ENCODE measurements around the gene STOX2.

Gene STOX2

DNA sequence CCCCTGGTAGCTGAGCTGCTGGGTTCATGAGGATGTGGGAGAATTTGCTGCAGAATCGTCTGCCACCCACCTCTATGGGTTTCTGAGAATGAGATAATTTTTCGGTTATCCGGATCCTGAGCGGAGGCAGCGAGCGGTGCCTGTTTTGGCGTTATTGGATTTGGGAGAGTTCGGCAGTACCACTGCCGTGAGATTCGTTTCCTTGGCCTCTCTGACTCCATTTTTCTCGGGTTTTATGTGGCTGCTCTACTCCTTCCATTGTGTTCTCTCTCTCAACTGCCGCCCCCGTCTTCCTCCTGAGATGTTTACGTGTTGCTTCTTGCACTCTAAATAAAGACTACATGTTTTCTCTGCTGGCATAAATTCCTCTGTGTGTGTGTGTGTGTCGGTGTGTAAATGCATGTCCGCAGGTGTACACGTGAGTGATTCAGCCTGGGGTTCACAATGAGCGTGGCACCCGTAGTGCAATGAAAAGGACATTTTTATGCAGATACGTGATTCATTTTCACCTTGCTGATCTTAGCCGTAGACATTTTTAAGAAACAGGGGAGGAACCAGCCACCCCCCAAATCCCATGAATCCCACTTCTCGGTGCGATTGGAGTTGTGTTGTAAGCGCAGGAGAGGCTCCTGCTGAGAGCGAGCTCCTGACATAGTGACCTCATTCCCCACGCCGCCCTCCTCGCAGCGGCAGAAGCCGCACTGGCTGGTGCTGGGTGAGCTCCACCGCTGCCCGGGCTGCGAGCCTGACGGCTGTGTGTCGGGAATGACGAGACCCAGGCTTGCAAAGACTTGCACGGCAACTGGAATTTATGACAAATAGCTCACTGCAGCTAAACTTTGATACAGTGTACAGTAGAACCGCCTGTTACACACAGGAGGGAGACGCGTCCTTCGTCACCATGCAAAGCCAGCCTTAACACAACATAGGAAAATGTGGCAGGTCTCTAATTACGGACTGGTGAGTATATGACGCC is 82.2 kb downstream of the STOX2 start:
- DNase-seq (ENCODE audit: low spot score), result peak; percentile 82

DNA sequence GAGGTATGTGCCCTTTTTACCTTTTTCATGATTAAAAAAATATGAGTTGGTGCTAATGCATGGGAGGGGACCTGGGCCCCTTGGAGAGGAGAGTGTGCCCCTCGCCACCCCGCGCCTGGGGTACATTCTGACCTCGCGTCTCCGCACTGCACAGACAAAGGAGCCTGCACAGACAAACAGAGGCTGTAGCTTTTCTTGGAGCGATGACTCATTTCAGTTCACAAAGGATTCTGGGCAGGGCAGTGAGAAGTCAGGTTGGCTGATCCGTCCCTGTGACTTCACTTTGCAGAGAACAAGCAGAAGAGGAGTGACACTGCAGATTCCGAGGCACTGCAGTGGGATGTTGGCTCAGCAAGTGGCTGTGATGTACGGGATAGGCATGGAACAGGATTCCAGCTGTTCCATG is 82.9 kb downstream of the STOX2 start:
- peak; percentile 82 for DNase-seq (ENCODE audit: low spot score)

DNA sequence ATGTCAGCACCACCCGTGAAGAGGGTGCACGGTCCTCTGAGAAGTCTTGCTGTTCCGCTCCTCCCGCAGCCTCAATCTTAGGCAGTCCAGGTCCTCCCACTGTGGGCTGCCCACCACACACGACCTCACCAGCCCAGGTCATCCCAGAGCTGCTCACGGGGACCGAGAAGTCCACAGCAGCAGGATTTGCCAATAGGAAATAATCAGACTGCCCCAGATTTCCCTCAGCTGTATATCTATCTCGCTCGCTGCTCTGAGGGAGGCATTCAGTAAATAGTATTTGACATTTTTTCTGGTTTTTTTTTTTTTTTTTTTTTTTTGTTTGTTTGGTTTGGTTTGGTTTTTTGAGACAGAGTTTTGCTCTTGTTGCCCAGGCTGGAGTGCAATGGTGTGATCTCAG is 83.8 kb downstream of the STOX2 start:
- DNase-seq (ENCODE audit: low spot score), result no peak

DNA sequence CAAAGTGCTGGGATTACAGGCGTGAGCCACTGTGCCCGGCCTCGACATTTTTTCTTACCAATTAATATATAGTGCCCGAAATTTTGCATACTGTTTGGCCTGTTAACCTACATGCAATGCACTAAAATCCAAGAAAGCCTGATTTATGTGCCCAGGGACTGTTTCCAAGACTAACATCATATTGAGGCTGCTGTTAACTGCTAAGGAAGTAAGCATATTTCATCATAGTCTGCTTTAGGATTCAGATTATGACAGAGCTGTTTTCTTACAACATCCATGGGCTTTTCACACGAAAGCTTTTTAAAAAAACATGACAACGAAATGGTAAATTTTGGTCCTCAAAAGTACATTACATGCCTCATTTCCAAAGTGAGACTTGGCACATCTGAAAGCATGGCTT is 84.4 kb downstream of the STOX2 start:
- no peak for DNase-seq (ENCODE audit: low spot score)

DNA sequence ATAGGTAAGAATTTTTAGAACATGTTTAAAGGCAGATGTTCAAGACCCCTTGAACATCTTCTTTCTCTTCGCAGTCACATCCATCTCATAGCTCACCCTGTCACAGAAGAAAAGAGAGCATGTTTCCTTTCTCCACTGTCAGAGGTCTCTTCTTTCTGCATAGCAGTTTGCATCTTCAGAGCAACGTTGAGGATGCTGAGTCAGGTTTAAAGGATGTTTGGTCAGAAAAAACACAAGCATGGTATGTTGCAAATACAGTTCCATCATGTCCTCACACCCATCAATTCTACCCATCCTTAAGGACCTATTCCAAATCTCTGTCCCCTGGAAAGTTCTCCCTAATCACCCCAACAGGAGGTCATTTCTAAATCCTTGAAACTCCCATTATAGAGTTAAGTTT is 84.8 kb downstream of the STOX2 start:
- no peak for DNase-seq (ENCODE audit: low spot score)

DNA sequence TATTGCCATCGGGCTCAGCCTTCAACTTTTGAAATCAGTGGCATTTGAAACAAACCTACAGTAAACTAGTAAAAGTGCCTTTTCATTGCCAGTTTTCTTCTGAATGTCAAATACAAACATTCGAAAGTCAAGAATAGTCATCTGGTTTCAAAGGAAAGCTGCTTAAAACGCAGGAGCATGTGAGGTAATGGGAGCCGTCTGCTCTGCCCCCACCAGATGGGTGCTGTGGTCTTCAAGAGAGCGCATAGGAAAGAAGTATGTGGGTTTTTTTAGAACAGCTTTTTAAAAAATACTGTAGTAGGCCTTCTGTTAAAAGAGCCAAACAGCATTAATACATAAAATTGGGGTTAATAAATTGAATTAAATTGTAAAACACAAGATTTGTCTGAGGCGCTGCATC is 88.6 kb downstream of the STOX2 start:
- no peak for DNase-seq (ENCODE audit: low spot score)

DNA sequence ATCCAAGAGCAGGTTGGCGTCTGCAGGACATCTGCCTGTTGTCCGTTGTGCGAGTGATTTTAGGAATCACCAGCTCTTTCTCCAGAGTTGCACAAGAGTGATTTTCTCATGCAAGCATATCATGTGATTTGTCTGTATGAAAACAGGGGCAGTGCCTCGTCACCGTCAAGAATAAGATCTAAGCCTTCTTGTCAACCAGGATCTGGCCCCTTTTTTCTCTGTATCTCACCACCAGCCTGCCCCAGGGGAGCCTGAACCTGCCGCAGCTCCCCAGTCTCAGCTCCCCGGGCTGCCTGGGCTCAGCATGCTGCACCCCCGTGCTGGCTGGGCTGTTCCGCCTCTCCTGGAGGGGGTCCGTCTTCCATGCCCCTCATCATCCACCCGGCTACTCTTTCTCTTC is 90.5 kb downstream of the STOX2 start:
- peak; percentile 8 for DNase-seq (ENCODE audit: low spot score)

DNA sequence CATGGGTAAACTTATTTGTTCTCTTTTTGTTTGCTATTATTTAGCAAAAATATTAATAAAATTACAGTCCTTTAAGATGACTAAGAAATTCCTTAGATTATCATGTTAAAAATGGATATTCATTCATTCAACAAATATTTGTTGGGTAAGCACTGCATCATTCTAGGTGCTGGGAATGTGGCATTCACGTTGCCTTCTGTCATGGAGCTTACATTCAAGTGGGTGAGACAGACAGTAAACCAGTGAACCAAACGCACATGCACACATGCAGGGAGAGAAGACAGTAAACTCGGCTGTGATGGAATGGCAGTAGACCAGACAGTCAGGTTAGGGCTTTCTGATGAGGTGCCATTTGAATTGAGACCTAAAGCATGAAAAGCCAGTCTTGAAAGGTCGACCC is 91.8 kb downstream of the STOX2 start:
- DNase-seq (ENCODE audit: low spot score), result peak; percentile 9

DNA sequence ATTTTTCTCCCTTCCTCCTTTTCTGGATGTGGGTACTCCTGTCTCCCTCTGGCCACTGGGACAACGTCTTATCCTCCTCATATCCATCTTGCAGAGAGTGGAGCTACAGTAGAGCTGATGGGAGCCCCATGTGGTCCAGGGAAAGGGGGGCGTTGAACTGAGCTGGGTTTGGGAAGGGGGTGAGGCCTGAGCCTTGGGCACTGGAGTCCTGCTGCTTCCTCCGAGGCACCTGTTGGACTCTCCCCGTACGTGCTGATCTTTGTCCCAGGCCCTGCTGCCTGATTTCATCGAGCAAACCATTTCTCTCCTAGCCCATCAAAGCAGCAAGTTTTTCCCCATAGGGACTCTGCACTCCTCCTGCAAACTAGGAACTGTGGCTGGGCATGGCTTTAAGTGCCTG is 94.3 kb downstream of the STOX2 start:
- no peak for DNase-seq (ENCODE audit: low spot score)

DNA sequence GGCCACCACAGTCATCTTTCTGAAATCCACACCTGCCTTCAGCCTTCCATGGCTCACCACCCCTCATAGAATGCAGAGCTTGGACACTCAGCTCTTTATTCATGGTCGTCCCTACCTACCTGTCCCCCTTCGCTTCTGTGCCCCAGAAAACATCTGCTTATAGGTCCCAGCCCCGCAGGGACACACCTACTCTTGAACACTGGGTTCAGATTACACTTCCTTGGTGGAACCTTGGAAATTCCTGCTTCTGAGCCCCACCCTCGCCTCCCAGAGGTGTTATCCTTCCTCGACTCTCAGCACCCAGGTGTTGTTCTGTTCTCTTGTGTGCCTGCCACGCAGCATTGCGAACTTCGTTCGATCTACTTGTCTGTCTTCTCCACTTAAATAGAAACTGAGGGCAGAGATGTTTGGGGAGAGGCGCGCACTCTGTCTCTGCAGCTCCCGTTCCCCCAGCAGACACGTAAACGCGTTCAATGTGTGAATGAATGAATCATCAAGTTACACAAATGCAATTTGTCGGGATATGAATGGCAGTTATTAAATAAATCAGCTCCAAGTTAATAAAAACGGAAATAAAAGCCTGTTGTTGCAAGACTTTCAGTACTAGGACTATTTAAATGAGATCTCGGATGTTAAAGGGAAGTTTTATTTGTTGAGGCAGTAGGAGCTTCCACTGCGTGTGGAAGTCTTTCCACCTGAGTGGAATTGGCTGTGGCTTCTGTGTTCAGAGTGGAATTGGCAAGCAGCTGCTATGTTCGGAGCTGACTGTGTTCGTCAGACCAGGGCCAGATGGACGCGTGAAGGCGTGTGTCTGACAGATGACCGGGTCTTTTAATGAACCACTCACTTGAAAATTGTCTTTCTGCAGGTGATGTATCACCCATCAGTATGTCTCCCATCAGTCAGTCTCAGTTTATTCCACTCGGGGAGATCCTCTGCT is 95.6 kb downstream of the STOX2 start:
- no peak for DNase-seq (ENCODE audit: low spot score)

DNA sequence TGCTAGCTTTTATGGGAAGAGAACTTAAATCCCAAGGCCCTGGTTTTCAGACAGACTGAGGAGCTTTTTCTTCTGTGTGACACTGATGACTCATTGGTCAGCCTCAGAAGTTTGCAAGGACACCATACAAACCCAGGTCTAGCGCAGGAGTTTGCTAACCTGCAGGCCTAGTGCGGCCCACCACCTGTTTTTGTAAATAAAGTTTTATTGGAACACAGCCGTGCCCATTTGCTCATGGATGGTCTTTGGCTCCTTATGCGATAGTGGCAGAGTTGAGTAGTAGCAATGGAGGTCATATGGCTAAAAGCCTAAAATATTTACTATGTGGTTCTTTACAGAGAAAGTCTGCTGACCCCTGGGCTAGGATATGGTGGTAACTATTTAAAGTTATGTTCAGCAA is 98.3 kb downstream of the STOX2 start:
- no peak for DNase-seq (ENCODE audit: low spot score)

DNA sequence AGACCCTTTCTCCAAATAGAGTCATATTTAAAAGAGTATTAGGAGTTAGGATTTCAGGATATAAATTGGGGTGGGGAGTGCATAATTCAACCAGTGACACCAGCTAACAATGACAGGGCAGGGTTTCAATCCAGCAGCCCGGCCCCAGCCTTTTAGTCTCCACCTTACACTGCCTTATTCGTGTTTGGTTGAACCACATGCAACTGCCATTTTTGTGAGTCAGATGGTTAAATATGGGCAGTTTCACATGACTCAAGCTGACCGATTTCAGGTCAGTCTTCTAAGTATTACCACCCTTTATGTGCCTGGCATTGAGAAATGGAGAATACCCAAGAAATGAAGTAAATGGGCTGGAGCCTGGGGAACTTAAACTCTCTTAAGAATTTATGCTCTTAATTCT is 102.8 kb downstream of the STOX2 start:
- peak; percentile 29 for DNase-seq (ENCODE audit: low spot score)

DNA sequence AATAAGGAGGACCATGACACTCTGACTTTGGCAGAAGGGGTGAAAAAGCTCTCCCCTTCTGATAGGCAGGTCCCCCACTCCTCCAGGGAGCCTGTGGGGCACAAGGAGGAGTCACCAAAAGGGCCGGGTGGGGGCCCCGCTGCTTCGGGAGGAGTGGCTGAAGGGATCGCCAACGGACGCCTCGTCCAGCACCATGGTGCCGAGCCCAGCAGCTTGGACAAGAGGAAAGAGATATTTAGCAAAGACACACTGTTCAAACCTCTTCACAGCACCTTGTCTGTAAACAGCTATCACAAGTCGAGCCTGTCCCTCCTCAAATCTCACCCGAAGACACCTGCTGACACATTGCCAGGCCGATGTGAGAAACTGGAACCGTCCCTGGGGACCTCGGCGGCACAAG is 105.6 kb downstream of the STOX2 start:
- no peak for DNase-seq (ENCODE audit: low spot score)

DNA sequence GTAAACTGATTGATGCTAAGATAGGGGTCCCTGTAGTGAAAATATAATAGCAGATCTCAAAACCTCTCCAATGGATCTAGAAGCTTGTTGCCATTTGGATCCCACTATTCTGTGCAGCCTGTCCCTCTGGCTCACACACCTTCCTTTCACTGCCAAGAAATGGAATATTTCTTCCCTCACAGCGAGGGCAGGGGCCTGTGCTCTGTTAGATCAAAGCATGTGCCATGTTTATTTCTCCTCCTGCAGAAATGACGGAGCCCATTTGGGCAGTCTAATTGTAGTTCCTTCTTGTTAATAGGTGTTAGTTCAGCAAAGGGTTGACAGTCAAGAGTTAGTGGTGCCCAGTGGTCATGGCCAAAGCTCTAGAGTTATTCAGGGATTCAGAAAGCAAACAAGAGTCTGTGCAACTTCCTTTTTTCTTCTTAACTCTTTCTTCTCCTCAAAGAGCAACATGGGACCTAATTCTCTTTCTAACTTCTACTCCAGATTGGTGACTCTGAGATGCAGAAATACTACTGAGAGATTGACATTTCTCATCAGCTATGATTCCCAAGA is 106.8 kb downstream of the STOX2 start:
- DNase-seq (ENCODE audit: low spot score), result no peak

DNA sequence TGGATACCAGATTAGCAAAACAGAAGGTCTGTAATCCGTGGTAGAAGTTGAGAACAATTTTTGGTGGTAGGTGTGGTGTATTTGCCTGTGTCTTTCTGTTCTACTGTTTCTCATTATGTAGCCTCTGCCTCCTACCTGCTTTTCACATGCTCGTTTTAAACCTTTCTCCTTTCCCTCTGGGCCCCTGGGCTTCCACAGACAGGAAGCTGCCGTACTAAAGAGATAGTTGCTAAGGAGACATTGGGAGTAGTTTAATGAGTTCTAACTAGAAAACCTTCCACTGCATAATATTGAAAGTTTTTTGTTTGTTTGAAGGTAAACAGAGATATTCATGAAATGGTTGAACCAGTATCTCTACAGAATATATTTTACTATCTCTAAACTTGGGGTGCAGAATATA is 107.8 kb downstream of the STOX2 start:
- DNase-seq (ENCODE audit: low spot score), result no peak

DNA sequence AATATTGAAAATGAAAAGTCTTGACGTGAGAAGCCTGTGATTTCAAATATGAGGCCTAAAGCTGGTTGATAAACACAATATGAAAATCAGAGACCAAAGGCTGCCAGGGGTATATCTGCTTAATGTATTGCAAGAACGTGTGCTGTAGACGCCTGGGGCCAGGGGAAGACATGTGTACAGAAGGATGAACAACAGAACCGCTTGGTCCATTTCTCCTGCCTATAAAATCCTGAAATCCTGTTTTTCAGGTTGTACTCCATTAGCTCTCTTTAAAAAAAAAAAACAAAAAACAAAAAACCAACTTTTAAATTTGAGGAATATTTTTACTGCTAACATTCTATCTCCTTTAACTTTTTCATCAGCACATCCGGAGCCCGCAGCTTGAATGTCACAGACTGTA is 109.2 kb downstream of the STOX2 start:
- DNase-seq (ENCODE audit: low spot score), result no peak

DNA sequence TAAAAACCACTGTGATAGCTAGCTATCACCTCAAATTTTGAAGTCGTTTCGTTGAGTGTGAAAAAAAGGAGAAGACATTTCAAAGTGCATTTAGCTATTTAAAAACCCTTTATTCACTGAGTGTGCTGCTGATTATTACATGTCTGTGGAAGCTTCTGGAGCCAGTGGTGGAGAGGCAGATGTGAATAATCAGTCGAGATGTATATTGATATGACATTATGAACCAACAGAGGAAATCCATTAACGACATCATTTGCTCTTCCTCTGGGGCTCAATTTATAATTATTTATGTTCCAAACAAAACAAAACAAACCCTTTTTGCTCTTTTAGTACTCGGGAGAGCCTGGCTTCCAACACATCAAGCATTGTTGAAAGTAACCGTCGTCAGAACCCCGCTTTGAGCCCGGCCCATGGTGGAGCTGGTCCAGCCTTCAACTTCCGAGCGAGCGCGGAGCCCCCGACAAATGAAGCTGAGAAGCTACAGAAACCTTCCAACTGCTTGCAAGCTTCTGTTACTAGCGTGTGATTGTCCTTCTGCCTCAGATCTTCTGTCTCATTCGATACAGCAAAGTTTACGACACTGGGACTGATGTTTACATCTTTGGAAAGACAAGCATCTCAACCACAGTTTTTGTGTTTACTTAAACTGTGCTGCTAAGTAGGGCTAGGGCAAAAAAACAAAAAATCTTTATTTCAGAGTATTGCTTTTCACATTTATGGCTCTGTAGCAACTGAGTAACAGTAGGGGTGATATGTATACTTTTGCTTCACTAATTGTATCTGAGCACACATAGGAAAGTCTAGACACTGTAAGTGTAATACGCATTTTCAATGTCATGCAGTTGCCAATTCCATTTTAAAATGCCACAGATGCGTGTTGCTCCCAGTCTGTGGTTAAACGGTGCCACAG is 111.9 kb downstream of the STOX2 start:
- DNase-seq (ENCODE audit: low spot score), result no peak

DNA sequence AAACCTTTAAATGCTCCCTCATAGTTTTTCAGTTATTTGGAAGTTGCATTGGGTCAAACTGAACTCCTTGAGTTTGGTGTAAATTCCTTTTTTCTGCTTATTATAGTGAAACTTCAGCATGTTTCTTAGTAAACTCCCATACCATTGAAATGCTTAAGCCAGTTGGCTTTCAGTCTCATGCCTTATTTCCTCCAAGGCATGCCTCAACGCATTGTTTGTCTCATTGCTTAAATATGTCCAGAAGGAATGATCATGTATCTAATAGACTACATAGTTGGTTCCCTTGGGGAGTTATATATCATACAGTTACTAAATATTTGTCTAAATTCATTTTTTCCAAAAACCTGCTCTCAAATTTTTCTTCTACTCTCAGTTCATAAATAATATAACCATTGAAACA is 114.0 kb downstream of the STOX2 start:
- DNase-seq (ENCODE audit: low spot score), result no peak

DNA sequence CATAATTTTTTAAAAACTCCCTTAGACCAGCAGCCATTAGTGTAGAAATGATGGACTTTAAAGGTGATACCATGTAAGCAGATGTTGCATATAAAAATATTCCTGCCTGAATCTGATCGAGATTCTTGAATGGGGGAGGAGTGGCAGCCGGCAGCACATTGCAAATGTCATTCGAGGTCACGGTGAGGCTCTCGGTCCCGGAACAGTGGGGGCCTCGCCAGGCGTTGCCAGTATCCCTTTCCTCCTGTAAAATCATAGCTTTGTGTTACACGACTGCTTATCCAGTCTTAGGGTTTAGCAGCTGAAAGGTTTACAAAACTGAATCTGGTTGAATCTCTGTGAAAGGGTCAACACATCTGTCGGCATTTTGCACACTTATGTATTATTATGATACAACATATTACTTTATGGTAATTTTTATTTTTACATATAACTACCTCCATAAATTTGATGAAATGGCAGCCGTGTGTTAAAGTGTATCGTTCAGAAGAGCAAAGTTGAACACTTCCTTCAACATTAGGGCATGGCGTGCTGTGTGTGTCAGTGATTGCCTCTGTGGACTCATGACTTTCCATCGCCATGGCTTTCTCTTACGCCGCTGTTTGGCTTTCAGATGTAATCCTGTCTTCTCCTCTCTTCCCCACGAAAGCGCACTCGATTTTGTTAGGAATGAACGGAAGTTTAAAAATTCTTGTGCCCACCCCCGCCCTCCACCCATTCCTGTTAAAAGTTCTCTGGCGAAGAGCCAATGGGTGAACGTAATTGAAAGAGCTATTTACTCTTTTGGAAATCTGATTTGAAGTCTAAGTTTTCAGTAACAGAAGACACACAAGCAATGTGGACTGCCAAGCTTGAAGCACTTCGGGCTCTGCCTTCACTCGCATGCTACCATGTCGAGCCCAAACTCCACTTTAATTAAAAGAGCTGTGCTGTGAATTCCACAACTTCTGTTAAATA is 114.8 kb downstream of the STOX2 start:
- DNase-seq (ENCODE audit: low spot score), result no peak

DNA sequence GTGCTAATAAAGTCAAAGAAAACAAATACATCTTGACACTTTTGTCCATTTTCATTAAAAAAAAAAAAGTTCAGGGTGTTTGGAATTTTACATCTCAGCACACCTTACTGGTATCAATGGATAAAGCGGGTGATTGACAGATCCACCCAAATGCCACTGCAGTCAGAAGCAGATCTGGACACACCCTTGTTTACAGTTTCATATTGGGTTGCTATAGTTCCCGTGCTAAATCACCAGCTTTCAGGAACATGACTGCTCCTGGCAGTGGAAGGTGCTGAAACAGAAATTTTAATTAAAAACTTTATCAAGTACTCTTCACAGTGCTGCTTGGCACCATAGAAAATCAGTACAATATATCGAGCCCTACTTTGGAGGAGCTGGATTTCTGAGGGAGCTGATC is 116.3 kb downstream of the STOX2 start:
- DNase-seq (ENCODE audit: low spot score), result no peak

All from AG08395 (cell line).